Calu3 (cell line): ENCODE data around the gene MAGIX. TPM values are rescaled to one million over a fixed set of nuclear protein-coding genes. Genes with fewer than 3 reads are reported as not detected.
A peak's percentile ranks its signal among the peaks of the same experiment; 100 is the strongest.
"Not testable (repeated sequence)": the region's sequence is repeated elsewhere in the genome, so short reads cannot be mapped to it uniquely, and the experiment has no call there.

ENCODE experiments used
- BruUV-seq: library from RNA; stranded (reverse); fragments of 400-500 nt; replicated peaks from 2 replicates; lab custom pipeline; 2021; lab: Mats Ljungman, UMichigan
- CTCF ChIA-PET: fragments of 300-600 bp; sonication (Branson Sonifier 250); formaldehyde crosslinking; loops from one replicate; lab custom pipeline; 2022; ENCODE audit warnings: antibody characterized with exemption; lab: Charles Lee
- DNase-seq: peaks from one replicate; pipeline ENCODE4 v3.0.0; 2022
- H3K27ac Mint-ChIP-seq: one replicate; pipeline ENCODE4 v1.8.0; 2022; ENCODE audit warnings: mixed read lengths; ENCODE audit not compliant: unreplicated experiment
- H3K27me3 Mint-ChIP-seq: one replicate; pipeline ENCODE4 v1.8.0; 2022; ENCODE audit warnings: mixed read lengths; ENCODE audit not compliant: unreplicated experiment
- H3K36me3 Mint-ChIP-seq: one replicate; pipeline ENCODE4 v1.8.0; 2022; ENCODE audit warnings: mild to moderate bottlenecking, moderate library complexity, mixed read lengths; ENCODE audit not compliant: insufficient read depth, unreplicated experiment
- H3K4me1 Mint-ChIP-seq: one replicate; pipeline ENCODE4 v1.8.0; 2022; ENCODE audit warnings: mild to moderate bottlenecking, low read depth, mixed read lengths; ENCODE audit not compliant: unreplicated experiment
- H3K4me3 Mint-ChIP-seq: one replicate; pipeline ENCODE4 v1.8.0; 2022; ENCODE audit warnings: mild to moderate bottlenecking, low read depth, moderate library complexity, mixed read lengths; ENCODE audit not compliant: unreplicated experiment
- H3K9me3 Mint-ChIP-seq: one replicate; pipeline ENCODE4 v1.8.0; 2022; ENCODE audit warnings: low read depth, mixed read lengths; ENCODE audit not compliant: unreplicated experiment
- intact Hi-C: fragments of 100-400 bp; cut with micrococcal nuclease; formaldehyde crosslinking; loops from one replicate; pipeline ENCODE4 v1.10.0; 2022; ENCODE audit not compliant: unreplicated experiment
- total RNA-seq: library from RNA; stranded (reverse); gene quantifications from 2 replicates; pipeline ENCODE4 v1.2.3, GENCODE V29; 2022
- TF ChIP-seq, protein P1 (sequence below): fragments of 200-600 bp; IDR thresholded peaks from one replicate; pipeline ENCODE4 v1.8.0; 2022; ENCODE audit warnings: antibody characterized with exemption; ENCODE audit not compliant: unreplicated experiment

Gene MAGIX
- total RNA-seq, 1 experiment from 2014 or later: 13.9 TPM

DNA sequence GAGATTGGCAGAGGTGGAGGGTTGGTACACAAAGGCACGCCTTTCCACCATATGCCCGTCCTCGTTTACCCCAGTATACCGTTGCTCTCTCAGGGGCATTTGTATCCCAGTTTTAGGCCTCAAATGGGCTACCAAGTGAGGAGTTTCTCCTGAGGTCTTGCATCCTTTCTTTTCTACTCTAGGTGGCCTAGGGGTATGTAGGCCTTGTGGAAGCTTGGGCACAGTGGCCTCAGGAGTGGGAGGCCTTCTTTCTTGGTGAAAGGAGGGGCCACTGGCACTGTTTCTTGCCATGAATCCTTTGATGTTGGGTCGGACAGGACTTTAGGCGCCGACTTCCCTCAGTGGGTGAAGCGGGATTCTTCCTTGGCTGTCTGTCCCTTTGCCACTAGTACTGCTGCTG lies 15.3 kb upstream of the MAGIX start:
- CTCF ChIA-PET: no interaction called here
- Mint-ChIP-seq H3K4me1 (peaks cover 14% of the 10 kb centered on the region), H3K9me3 (peaks cover 9% of the 10 kb centered on the region), H3K4me3 (no peak overlapping the region), H3K27me3 (no peaks in the 10 kb centered on the region), H3K36me3 (peaks cover 8% of the 10 kb centered on the region), H3K27ac (no peak overlapping the region)
- BruUV-seq: no TSS peak
- no peak for DNase-seq
- intact Hi-C loops: no loop called here
- TF ChIP-seq, protein P1, sequence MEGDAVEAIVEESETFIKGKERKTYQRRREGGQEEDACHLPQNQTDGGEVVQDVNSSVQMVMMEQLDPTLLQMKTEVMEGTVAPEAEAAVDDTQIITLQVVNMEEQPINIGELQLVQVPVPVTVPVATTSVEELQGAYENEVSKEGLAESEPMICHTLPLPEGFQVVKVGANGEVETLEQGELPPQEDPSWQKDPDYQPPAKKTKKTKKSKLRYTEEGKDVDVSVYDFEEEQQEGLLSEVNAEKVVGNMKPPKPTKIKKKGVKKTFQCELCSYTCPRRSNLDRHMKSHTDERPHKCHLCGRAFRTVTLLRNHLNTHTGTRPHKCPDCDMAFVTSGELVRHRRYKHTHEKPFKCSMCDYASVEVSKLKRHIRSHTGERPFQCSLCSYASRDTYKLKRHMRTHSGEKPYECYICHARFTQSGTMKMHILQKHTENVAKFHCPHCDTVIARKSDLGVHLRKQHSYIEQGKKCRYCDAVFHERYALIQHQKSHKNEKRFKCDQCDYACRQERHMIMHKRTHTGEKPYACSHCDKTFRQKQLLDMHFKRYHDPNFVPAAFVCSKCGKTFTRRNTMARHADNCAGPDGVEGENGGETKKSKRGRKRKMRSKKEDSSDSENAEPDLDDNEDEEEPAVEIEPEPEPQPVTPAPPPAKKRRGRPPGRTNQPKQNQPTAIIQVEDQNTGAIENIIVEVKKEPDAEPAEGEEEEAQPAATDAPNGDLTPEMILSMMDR: no peak

DNA sequence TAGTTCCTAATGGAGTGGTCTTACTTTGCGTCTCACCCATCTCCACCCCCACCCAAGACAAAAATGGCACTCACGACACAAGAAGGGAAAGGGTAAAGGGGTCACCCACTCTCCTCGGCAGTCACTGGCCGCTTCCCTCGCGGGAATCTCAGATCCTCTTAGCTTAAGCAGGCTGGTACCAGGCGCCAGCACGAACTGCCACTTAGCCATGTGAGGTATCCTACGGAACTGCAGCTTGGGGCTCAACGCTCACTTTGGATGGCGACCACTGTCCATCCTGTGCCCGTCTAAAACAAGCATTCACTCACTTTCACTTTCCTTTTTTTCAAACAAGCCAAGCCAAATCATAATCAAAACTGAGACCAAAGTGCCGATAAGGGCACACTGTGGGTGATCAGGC lies 14.6 kb upstream of the MAGIX start:
- TF ChIP-seq, protein P1: no peak
- Mint-ChIP-seq H3K27ac (peak overlapping the region; percentile 83), H3K4me1 (peaks cover 14% of the 10 kb centered on the region), H3K27me3 (no peaks in the 10 kb centered on the region), H3K36me3 (peaks cover 8% of the 10 kb centered on the region), H3K4me3 (no peak overlapping the region), H3K9me3 (peaks cover 9% of the 10 kb centered on the region)
- BruUV-seq: no TSS peak
- intact Hi-C loops: no loop called here
- no peak for DNase-seq
- CTCF ChIA-PET: no interaction called here

DNA sequence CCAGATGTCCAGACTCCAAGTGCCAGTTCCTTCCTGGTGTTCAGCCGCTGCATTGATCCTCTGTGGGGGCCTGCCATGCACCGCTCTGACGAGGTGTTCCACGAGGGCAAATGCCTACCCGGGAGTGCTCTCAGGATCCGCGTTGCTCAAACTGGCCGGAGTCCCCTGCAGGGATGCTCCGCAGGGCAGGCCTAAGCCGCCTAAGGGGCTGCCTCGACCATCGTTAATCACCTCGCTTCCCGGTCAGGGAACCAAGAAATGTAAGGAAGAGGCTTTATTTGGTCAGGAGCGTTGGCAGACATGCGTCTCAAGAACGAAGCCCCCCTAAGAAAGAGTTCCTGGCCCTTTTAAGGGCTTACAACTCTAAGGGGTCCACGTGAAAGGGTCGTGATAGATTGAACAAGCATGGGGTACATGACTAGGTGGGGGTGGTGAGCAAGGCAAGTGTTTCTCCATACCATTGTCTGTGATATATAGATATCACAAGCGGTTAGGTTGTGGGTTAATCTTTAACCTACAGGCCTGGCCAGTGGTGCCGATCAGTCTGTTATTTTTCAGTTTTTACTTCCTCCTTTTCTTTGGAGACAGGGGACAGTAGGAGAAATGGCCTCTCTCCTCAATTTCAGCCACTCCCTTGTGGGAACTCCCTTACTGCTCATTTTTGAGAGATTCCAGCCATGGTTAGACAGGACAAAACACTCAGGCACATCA lies 14.0 kb upstream of the MAGIX start:
- peak overlapping the region; percentile 83 for H3K27ac Mint-ChIP-seq
- H3K4me3 Mint-ChIP-seq, CTCF ChIA-PET, H3K27me3 Mint-ChIP-seq, intact Hi-C loops, H3K9me3 Mint-ChIP-seq, H3K36me3 Mint-ChIP-seq, BruUV-seq: not testable (repeated sequence)
- peaks cover 14% of the 10 kb centered on the region for H3K4me1 Mint-ChIP-seq
- peak; percentile 53 for DNase-seq

DNA sequence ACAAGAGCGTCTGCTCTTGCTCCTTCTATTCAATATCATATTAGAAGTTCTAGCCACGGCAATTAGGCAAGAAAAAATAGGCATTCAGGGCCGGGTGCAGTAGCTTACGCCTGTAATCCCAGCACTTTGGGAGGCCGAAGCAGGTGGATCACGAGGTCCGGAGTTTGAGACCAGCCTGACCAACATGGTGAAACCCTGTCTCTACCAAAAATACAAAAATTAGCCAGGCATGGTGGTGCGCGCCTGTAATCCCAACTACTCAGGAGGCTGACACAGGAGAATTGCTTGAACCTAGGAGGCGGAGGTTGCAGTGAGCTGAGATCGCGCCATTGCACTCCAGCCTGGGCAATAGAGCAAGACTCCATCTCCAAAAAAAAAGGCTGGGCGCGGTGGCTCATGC lies 13.3 kb upstream of the MAGIX start:
- H3K9me3 Mint-ChIP-seq, CTCF ChIA-PET, H3K27me3 Mint-ChIP-seq, H3K36me3 Mint-ChIP-seq, H3K4me3 Mint-ChIP-seq, intact Hi-C loops, DNase-seq, BruUV-seq: not testable (repeated sequence)
- Mint-ChIP-seq H3K27ac (peak overlapping the region; percentile 83), H3K4me1 (peaks cover 14% of the 10 kb centered on the region)

DNA sequence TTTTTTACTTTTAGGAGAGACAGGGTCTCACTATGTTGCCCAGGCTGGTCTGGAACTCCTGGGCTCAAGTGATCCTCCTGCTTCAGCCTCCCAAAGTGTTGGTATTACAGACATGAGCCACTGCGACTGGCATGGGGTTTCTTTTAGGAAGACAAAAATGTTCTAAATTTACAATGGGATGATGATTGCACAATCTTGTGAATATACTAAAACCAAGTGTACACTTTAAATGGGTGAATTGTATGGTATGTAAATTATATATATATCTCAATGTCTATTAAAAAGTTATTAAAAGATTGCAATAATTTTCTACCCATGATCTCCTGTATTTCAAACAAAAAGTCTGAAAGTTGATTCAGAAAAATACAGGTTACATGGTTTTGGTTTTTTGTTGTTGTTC lies 9.1 kb upstream of the MAGIX start:
- no peaks in the 10 kb centered on the region for H3K27me3 Mint-ChIP-seq

More for the DNA sequence above, 9.1 kb upstream of the MAGIX start:
- Mint-ChIP-seq H3K36me3 (peaks cover 16% of the 10 kb centered on the region), H3K4me3 (no peak overlapping the region), H3K27ac (no peak overlapping the region), H3K4me1 (peaks cover 28% of the 10 kb centered on the region), H3K9me3 (peaks cover 3% of the 10 kb centered on the region)
- no TSS peak for BruUV-seq
- CTCF ChIA-PET: no interaction called here
- intact Hi-C loops: no loop called here
- DNase-seq: no peak
- TF ChIP-seq, protein P1: no peak
